GM12892 (cell line): Measurements from ENCODE around the gene CDON.
"Not testable (repeated sequence)": the region's sequence is repeated elsewhere in the genome, so short reads cannot be mapped to it uniquely, and the experiment has no call there.

Source experiments
- POLR2A ChIP-seq: IDR thresholded peaks from 2 replicates; pipeline ENCODE4 v1.6.1; 2011; ENCODE audit warnings: low read depth, low read length, control low read depth
- POLR2AphosphoS5 ChIP-seq: IDR thresholded peaks from 2 replicates; pipeline ENCODE4 v1.6.1; 2011; ENCODE audit warnings: low read depth, low read length, control low read depth
- TAF1 ChIP-seq: IDR thresholded peaks from 2 replicates; pipeline ENCODE4 v1.6.1; 2011; ENCODE audit warnings: low read depth, mild to moderate bottlenecking, control low read depth, low read length, borderline replicate concordance

- not testable (repeated sequence) for TF ChIP-seq POLR2A, POLR2AphosphoS5, TAF1
Observed at GRCh38 chr11:126028534-126028933, 34.1 kb downstream of the CDON start.
